ENCODE data around the gene STK35. TPM values are rescaled to one million over a fixed set of nuclear protein-coding genes. Genes with fewer than 3 reads are reported as not detected.

Gene STK35
- total and polyA plus RNA-seq, 5 experiments from 2014 or later, result 4.5 to 18.3 (median 5.9) TPM

DNA sequence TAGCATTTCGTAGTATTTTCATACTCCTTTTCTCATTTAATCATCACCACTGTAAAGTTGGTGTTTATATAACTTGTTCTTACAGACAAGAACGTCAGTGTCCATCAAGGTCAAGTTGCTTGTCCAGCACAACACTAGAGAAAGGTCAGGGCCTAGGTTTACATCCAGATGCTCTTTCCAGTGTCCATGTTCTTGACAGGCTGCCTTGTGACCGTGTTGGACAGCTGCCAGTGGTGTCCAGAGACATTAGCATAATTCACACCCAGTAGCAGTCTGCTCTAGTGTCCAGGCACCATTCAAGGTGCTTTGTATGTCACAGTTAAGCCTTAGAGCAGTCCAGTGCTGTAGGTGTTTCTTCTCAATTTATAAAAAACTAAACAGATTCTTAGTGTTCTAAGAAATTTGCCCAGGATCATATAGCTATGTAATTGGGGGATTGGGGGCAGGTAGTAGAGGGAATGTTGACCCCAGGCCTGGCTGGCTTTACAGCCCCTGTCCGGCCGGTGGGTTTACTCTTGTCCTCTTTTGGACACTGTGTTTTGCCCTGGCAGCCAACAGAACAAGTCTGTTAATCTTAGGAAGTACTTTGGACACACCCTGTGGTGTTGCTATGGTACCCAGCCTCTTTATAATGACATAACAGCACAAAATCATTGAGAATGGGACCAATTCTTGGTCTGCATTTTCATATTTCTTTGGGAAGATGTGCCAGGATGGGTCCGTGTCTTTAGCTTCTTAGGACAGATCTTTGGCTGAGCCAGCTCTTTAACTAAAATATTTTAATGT, 8.0 kb downstream of the STK35 start:
- ATAC-seq (no peak), DNase-seq (no peak)
- peak overlapping the region in 5 of 10 donors; percentile 10 to 56 (median 34) for H3K27ac Mint-ChIP-seq
- H3K4me1 Mint-ChIP-seq, result peaks cover 51 to 99% (median 96%) of the 10 kb centered on the region in 4 donors
- POLR2A ChIA-PET, result interaction anchor here (0.6 kb wide), 1 partner anchor 33 kb away, joined by 3 read pairs; no protein-coding TSS in a partner anchor
- peak overlapping the region in 7 of 10 donors; percentile 4 to 49 (median 21) for H3K4me3 Mint-ChIP-seq
- no peaks in the 10 kb centered on the region for H3K27me3 Mint-ChIP-seq
- peaks cover 0 to 56% (median 0%) of the 10 kb centered on the region in 3 donors for H3K36me3 Mint-ChIP-seq
- H3K9me3 Mint-ChIP-seq, result no peaks in the 10 kb centered on the region

DNA sequence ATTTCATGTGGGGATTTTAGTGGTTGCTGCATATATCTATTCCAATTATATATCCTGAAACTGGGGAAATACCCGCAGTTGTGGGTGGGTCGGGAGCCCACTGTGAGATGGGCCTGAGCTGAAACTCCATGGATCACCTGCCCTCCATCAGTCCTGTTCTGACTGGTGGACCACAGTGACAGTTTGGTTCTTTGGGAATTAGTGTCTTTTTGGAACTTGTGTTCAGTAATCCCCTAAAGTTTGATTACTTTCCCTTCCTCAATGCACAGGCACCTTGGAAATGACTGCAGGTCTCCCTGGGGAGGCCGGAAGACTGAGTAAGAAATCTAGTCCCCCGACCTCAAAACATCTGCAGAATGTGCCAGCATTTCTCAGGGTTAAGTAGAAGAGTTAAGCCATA, 11.3 kb downstream of the STK35 start:
- DNase-seq (no peak), ATAC-seq (no peak)
- no peaks in the 10 kb centered on the region for H3K27me3 Mint-ChIP-seq
- peak overlapping the region in 2 of 10 donors; percentile 36 to 38 for H3K27ac Mint-ChIP-seq
- H3K4me1 Mint-ChIP-seq, result peaks cover 41 to 92% (median 82%) of the 10 kb centered on the region in 4 donors
- peak overlapping the region in 2 of 10 donors; percentile 19 to 26 for H3K4me3 Mint-ChIP-seq
- H3K36me3 Mint-ChIP-seq, result peaks cover 8 to 63% (median 19%) of the 10 kb centered on the region in 3 donors
- no peaks in the 10 kb centered on the region for H3K9me3 Mint-ChIP-seq
- POLR2A ChIA-PET, result interaction anchor here (0.5 kb wide), 1 partner anchor 36 kb away, joined by 3 read pairs; no protein-coding TSS in a partner anchor

DNA sequence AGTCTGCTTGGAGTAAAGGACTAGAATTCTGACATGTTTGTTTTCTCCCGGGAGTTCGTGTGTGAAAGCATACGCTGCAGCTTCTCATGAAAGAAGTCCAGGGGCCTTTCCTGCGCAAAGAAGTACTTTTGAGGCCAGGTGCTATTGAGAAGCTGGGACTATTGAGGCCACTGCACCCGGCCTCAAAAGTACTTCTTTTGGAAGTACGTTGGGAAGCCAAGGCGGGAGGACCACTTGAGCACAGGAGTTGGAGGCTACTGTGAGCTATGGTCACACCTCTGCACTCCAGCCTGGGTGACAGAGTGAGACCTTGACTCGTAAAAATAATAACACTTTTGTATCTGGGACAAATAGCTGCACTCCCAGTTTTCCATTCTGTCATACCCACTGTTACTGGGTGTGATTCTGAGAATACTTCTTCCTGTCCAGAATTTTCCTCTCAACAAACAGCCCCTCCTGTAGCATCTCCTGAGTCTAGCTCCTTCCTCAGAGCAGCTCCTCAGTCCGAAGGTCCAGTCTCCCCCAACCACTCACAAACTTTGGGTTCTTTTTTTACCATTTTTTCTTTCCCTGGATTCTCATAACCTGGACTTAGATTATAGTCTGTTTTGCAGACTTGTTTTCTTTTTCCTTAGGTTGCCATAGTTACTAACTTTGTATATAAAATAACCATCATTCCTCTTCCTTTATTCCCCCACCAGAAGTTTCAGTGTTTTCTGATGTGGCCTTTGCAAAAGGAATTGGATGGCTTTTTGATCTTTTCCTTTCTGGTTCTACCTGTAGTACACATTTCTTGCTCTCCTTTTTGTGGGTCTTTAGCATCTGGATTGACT, 12.7 kb downstream of the STK35 start:
- DNase-seq (no peak), ATAC-seq (no peak)
- no peaks in the 10 kb centered on the region for H3K9me3 Mint-ChIP-seq
- H3K36me3 Mint-ChIP-seq, result peaks cover 15 to 66% (median 26%) of the 10 kb centered on the region in 3 donors
- peak overlapping the region in 8 of 10 donors; percentile 2 to 43 (median 25) for H3K4me3 Mint-ChIP-seq
- no peaks in the 10 kb centered on the region for H3K27me3 Mint-ChIP-seq
- POLR2A ChIA-PET, result interaction anchor here (2.6 kb wide), 1 partner anchor 11 kb away, joined by 10 read pairs; no protein-coding TSS in a partner anchor
- peak overlapping the region in 7 of 10 donors; percentile 9 to 81 (median 49) for H3K27ac Mint-ChIP-seq
- H3K4me1 Mint-ChIP-seq, result peaks cover 42 to 89% (median 78%) of the 10 kb centered on the region in 4 donors

DNA sequence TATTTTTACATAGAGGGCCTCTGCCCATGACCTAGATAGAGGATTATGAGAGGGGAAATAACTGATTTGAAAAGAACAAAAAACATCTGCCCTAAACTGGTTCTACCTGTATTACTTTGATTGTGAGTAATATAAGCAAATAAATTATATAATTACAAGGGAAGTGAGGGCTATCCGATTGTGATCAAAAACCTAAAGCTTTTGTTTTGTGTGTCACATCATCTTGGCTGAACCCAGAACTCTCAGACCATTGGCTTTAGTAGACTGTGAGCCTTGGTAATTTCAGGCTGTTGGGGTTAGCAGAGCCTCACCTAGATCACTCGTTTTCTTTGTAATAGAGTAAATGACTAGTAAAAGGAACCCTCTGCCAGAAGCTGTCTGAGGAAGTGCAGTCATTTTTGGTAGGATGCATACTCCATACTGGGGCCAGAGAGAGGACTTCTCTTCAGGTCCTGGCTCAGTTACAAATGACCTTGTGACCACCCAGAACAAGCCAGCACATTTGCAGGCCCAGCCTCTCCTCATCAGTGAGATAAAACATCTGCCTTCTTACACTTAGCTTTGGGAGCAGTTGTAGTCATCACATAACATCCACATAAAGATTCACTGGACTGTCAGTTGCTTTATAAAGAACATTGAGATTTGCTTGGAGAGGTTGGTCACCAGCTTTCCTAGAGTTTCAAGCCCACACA, 13.5 kb downstream of the STK35 start:
- no peak for ATAC-seq
- POLR2A ChIA-PET, result interaction anchor here (2.6 kb wide), 1 partner anchor 12 kb away, joined by 10 read pairs; no protein-coding TSS in a partner anchor
- Mint-ChIP-seq H3K4me3 (peak overlapping the region in 5 of 10 donors; percentile 5 to 43 (median 18)), H3K27ac (peak overlapping the region in 4 of 10 donors; percentile 10 to 81 (median 18)), H3K9me3 (no peaks in the 10 kb centered on the region), H3K27me3 (no peaks in the 10 kb centered on the region), H3K4me1 (peaks cover 41 to 90% (median 78%) of the 10 kb centered on the region in 4 donors), H3K36me3 (peaks cover 15 to 63% (median 29%) of the 10 kb centered on the region in 3 donors)
- no peak for DNase-seq

DNA sequence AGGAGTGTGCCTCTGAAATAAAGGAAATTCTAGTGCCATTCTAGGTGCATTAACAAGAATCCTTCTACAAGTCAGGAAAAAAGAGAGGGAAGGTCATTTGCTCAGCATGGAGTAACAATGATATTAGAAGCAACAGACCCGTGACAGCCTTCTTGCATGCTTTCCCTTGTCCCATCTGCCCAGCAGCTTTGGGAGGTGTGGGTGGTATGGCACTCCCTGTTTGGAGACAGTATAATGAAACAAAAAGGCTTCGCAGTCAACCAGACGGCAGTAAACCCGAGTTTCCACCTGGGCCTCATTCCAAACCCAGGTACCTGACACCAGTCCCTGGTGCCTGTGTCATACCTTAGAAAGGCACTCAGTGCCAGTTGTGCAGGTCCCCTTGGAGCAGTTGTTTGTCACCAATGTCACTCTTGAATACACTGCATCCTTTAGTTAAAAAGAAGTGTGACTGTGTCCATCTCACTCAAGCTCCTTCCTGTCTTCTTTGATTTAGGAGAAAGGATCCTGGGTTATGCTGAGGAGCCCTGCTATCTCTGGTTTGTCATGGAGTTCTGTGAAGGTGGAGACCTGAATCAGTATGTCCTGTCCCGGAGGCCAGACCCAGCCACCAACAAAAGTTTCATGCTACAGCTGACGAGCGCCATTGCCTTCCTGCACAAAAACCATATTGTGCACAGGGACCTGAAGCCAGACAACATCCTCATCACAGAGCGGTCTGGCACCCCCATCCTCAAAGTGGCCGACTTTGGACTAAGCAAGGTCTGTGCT, 14.7 kb downstream of the STK35 start:
- Mint-ChIP-seq H3K36me3 (peaks cover 15 to 66% (median 31%) of the 10 kb centered on the region in 3 donors), H3K4me1 (peaks cover 41 to 91% (median 78%) of the 10 kb centered on the region in 4 donors), H3K27ac (peak overlapping the region in 4 of 10 donors; percentile 26 to 57 (median 40))

DNA sequence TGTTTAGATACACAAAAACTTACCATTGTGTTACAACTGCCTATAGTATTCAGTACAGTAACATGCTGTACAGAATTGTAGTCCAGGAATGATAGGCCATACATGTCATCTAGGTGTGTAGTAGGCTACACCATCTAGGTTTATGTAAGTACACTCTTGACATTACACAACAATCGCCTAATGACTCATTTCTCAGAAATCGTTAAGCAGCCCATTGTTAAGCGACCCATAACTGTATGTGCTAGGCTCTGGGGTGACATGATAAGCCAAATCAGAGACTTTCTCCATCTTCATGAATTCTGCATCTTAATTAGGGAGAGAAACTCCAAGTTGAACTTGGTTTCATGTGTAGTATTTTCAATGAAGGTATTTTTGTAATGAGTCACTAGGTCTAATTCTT, 17.2 kb downstream of the STK35 start:
- peaks cover 15 to 61% (median 31%) of the 10 kb centered on the region in 3 donors for H3K36me3 Mint-ChIP-seq
- no peak for ATAC-seq
- peak overlapping the region in 6 of 10 donors; percentile 12 to 71 (median 38) for H3K4me3 Mint-ChIP-seq
- peak overlapping the region in 1 of 10 donors; percentile 29 for H3K27ac Mint-ChIP-seq
- H3K27me3 Mint-ChIP-seq, result no peaks in the 10 kb centered on the region
- no peak for DNase-seq
- H3K9me3 Mint-ChIP-seq, result no peaks in the 10 kb centered on the region
- POLR2A ChIA-PET, result no interaction called here
- peaks cover 43 to 91% (median 75%) of the 10 kb centered on the region in 4 donors for H3K4me1 Mint-ChIP-seq

More for the DNA sequence above, 14.7 kb downstream of the STK35 start:
- H3K4me3 Mint-ChIP-seq, result peak overlapping the region in 1 of 10 donors; percentile 1
- POLR2A ChIA-PET, result no interaction called here
- no peak for ATAC-seq
- no peaks in the 10 kb centered on the region for H3K9me3 Mint-ChIP-seq
- H3K27me3 Mint-ChIP-seq, result no peaks in the 10 kb centered on the region
- DNase-seq, result no peak

DNA sequence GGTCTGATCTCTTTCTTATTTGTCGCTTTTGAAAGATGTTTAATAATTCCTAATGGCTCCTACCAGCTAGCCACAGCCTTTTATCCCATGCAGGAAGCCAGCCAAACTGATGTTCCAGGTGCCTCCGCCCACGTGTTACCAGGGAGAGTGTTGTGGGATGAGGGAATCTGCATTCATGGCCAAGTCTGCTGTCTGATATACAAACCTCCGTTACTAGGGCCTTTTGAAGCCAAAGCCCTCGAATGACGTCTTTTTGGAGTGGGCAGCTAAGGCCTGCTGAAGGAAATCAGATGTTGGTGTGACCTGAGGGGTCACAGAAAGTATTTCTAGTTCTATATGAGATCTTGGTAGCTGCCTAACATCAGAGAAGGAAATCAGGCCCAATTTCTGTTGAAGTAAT, 21.3 kb downstream of the STK35 start:
- Mint-ChIP-seq H3K27ac (peak overlapping the region in 2 of 10 donors; percentile 48 to 78), H3K27me3 (no peaks in the 10 kb centered on the region), H3K4me1 (peaks cover 44 to 92% (median 90%) of the 10 kb centered on the region in 4 donors), H3K4me3 (no peak overlapping the region), H3K36me3 (peaks cover 7 to 42% (median 11%) of the 10 kb centered on the region in 3 donors), H3K9me3 (no peaks in the 10 kb centered on the region)
- POLR2A ChIA-PET, result interaction anchor here (0.7 to 0.8 kb wide), 2 partner anchors 9 to 21 kb away, joined by 3 read pairs; no protein-coding TSS in a partner anchor
- DNase-seq, result no peak
- no peak for ATAC-seq

DNA sequence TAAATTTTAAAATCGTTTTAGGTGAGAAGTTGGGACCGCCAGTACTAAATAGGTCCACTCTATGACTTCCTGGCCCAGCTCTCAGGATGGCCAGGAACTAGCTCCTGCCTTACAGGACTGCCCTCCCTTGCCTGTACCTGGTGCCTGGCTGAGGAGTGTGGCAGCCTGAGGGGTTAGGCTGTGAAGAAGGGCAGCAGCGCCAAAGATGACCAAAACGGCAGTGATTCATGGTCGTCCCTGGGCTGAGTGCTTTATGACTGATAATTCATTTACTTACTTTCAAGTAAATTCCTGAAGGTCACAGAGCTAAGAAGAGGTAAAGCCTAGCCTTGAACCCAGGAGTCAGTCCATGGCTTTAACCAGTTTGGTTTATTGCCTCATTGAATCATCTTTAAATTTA, 22.1 kb downstream of the STK35 start:
- Mint-ChIP-seq H3K27me3 (no peaks in the 10 kb centered on the region), H3K36me3 (peaks cover 4 to 38% (median 11%) of the 10 kb centered on the region in 3 donors), H3K4me1 (peaks cover 47 to 94% (median 93%) of the 10 kb centered on the region in 4 donors), H3K9me3 (no peaks in the 10 kb centered on the region), H3K27ac (no peak overlapping the region), H3K4me3 (peak overlapping the region in 1 of 10 donors; percentile 20)
- no peak for ATAC-seq
- POLR2A ChIA-PET, result interaction anchor here (0.7 to 1.5 kb wide), 2 partner anchors 8 to 21 kb away, joined by 3 to 6 read pairs; partner anchors contain the start of gene STK35
- DNase-seq, result no peak

DNA sequence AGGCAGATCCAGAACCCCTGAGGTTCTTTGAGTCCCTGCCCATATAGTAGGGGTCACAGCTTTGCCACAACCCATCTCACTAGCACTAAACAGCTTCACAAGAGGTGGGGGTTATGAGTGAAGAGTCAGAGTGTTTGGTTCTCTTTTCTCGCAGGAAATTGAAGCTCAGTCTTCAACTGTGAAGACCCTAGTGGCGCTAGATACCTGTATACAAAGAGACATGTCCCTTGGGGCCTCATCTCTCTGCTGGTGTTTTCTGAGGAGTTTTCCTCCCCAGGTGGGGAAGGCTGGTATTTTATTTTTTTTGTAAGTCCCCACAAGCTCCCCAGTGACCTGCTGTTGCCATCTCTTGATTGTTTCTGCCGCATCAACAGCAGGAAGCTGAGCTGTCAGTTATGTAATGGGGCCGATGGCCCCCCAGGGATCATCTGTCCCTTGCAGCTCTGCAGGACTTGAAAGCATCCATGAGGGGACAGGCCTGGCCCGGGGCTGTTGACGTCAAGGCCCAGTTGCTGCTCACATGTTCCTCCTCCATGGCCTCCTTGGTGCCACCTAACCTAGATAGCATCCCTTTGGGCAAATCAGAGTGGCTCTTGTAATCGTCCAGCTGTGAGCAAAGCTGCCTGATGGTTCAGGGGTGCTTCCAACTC, 23.1 kb downstream of the STK35 start:
- ATAC-seq (no peak), DNase-seq (no peak)
- POLR2A ChIA-PET, result interaction anchor here (1.5 kb wide), 1 partner anchor 22 kb away, joined by 6 read pairs; the partner anchor contains the start of gene STK35
- Mint-ChIP-seq H3K9me3 (no peaks in the 10 kb centered on the region), H3K27ac (peak overlapping the region in 2 of 10 donors; percentile 33 to 71), H3K4me3 (no peak overlapping the region), H3K36me3 (peaks cover 0 to 37% (median 3%) of the 10 kb centered on the region in 3 donors), H3K27me3 (no peaks in the 10 kb centered on the region), H3K4me1 (peaks cover 46 to 90% (median 90%) of the 10 kb centered on the region in 4 donors)

DNA sequence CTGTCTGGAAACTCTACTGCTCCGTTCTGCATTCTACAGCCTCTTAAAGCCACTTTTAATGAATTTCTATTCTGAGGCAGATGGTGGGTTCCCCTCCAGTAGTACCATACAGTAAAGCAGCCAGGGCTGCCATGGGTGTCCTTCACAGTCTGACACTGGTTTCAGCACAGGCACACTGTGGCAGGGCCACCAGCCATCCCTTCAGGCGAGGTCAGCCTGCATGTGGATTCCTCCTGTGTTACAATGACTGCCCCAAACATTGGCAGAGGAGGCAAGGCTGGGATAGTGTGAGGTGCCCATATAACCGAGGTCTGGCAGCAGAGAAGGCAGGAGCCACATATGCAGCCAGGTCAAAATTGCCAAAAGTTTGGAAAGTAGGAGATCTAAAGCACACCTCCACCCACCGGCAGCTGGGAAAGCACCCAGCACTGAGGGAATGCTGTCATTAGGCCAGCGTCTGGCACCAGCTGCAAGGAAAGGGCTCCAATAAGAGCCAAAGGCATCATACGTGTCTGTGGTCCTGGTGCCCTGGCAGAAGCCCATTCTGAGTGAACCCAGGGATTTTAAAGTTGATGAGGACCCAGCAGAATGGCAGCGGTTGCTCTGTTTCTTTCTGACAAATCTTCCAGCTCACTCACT, 24.0 kb downstream of the STK35 start:
- POLR2A ChIA-PET, result no interaction called here
- DNase-seq (no peak), ATAC-seq (no peak)
- peaks cover 48 to 90% (median 88%) of the 10 kb centered on the region in 4 donors for H3K4me1 Mint-ChIP-seq
- no peaks in the 10 kb centered on the region for H3K9me3 Mint-ChIP-seq
- H3K27me3 Mint-ChIP-seq, result no peaks in the 10 kb centered on the region
- peaks cover 0 to 38% (median 2%) of the 10 kb centered on the region in 3 donors for H3K36me3 Mint-ChIP-seq
- no peak overlapping the region for H3K4me3 Mint-ChIP-seq
- peak overlapping the region in 1 of 10 donors; percentile 41 for H3K27ac Mint-ChIP-seq

All from naive thymus-derived CD8-positive, alpha-beta T cell (primary cell).